NCI-H345 treated with DMSO at 0.1 percent for 48 hours (cell line): ENCODE measurements around the gene ARHGAP29.

Source experiments
- DNase-seq: peaks from one replicate; lab custom pipeline; 2025; ENCODE audit not compliant: unreplicated experiment; lab: John Stamatoyannopoulos, UW

ARHGAP29 gene

DNA sequence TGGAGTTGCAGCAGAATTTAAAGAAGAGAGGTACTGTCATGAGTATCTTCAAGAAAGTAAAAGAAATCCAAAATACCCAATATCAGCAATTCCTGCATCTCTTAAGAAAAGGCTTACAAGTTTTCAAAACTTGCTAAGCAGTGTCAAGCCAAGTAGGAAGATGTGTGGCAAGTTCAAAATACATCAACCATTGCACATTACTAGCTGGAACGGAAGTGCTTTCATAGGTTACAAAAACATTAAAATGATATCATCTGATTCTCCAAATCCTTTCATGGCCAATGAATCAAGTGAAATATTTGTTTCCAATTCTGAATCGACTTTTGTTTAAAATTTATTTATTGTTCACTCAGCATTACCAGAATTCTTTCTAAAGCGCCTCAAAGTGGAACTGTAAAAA is 110.7 kb downstream of the ARHGAP29 start:
- no peak for DNase-seq

DNA sequence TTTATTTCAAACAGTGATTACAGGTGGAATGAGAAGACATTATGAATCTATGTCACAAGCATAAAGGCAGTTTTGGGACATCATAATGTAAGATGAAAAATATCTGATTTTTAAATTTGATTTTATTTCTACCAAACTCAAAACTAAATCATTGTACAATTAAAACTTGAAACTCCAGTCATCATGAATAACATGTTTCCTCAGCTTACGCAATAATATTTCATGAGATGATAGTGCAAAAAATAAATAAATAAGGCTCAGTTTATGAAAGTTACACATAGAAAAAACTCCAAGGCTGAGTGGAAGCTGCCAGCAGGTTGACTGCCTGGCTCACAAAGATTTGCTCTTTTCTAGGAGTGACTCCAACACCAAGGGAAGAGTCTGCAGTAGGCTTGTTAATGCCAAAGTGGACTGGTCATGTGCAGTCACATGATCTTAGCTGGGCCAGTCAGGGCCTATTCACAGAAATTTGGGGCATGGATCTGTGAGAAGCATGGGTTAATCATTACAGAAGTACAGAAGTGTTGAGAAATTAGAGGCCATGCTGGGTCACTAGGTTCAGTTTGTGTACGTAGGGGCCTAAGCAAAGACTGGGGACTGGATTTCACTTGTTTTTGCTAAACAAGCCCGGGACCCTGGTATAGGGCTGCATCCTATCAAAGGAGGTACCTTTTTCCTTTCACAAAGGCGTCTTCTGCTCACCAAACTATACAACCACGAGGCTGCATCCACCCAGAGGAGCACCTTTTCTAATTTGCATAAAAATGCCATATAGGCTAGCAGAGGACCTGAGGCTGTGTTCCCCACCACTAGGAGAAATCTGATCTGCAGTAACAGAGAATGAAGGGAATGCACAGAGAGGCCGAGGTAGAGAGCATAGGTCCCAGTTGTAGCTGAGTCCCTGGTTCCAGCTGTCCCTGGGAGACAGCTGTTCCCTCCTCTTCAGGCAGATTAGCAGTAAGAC is 111.6 kb downstream of the ARHGAP29 start:
- DNase-seq = no peak

DNA sequence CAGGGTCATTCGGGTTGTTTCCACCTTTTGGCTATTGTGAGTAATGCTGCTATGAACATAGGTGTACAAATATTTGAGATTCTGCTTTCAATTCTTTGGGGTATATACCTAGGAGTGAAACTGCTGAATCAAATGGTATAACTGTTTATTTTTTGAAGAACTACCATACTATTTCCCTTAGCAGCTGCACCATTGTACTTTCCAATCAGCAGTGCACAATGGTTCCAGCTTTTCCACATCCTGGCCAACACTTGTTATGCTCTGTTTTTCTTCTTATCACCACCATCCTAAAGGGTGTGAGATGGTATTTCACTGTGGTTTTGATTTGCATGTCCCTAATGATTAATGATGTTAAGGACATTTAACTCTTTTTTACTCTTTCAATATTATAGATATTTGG is 112.8 kb downstream of the ARHGAP29 start:
- DNase-seq = no peak

DNA sequence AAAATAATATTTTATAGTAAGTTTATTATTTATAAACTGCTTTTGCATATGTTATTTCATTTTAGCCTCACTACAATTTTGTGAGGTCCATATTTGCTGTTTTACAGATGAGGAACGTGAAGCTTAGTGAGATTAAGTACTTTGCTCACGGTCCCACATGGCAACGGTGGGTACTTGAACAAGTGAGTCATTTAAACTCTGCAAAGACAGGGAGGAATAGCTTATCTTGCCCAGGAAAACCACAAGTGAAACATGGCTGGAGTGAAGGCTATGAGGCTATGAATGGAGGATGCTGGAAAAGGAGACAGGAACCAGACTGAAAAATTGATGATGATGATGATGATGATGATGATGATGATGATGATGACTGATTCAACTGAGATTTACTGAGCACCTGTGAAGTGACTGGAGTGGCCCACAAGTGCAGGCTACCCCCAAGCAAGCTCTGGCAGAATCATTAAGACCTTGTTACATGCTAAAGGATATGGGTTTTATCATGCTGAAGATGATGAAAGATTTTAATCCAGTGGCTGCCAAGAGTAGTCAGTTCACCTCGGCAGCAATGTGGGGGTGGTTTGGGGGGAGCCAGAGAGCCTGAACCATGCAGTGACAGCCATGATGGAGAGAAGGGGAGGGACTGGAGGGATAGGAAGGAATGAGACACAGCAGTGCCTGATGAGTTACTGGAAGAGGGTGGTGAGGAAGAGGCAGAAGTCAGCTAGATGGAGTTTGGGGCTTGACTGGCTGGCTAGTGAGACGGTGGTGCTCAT is 115.0 kb downstream of the ARHGAP29 start:
- no peak for DNase-seq
